ENCODE measurements around the gene PEX6.
"Not testable (repeated sequence)": the region's sequence is repeated elsewhere in the genome, so short reads cannot be mapped to it uniquely, and the experiment has no call there.

The PEX6 gene

GRCh38 chr6:42978839-42979522, at the start of gene PEX6:
Gene PEX6, minus strand, starts transcription at chr6:42979181. Its CDS starts 31 bp downstream, at chr6:42979150.
- peak; percentile 85 to 86 for DNase-seq (ENCODE audit: low read depth in 2 of 2)

GRCh38 chr6:43026365-43026764, 47.4 kb upstream of the PEX6 start:
- DNase-seq (ENCODE audit: low read depth in 2 of 2): no peak

GRCh38 chr6:43024436-43024835, 45.5 kb upstream of the PEX6 start:
- DNase-seq (ENCODE audit: low read depth in 2 of 2): no peak

- DNase-seq (ENCODE audit: low read depth in 2 of 2): peak; percentile 37 to 41
Observed at GRCh38 chr6:43021270-43022047, 42.5 kb upstream of the PEX6 start, which contains the start of gene RRP36. Gene RRP36, plus strand, starts transcription at chr6:43021623. Its CDS starts 32 bp downstream, at chr6:43021655.

- no peak for DNase-seq (ENCODE audit: low read depth in 2 of 2)
Observed at GRCh38 chr6:43020847-43021246, 41.9 kb upstream of the PEX6 start.

- DNase-seq (ENCODE audit: low read depth in 2 of 2): no peak
Observed at GRCh38 chr6:43020052-43020705, 41.2 kb upstream of the PEX6 start.

GRCh38 chr6:43019152-43019551, 40.2 kb upstream of the PEX6 start:
- no peak for DNase-seq (ENCODE audit: low read depth in 2 of 2)

GRCh38 chr6:43016943-43017334, 38.0 kb upstream of the PEX6 start:
- DNase-seq (ENCODE audit: low read depth in 2 of 2): no peak

GRCh38 chr6:43016176-43016942, 37.4 kb upstream of the PEX6 start:
- DNase-seq (ENCODE audit: low read depth in 2 of 2): no peak

GRCh38 chr6:43014434-43014909, 35.5 kb upstream of the PEX6 start:
- DNase-seq (ENCODE audit: low read depth in 2 of 2): no peak

GRCh38 chr6:43013843-43014433, 35.0 kb upstream of the PEX6 start, which contains the start of the genes KLHDC3 and MEA1:
Gene KLHDC3, plus strand, starts transcription at chr6:43014249. Its CDS starts 2,944 bp downstream, at chr6:43017193.
Gene MEA1, minus strand, starts transcription at chr6:43013946. Its CDS starts 133 bp downstream, at chr6:43013813.
- peak; percentile 93 to 95 for DNase-seq (ENCODE audit: low read depth in 2 of 2)

GRCh38 chr6:43013097-43013842, 34.3 kb upstream of the PEX6 start:
- DNase-seq (ENCODE audit: low read depth in 2 of 2): no peak

GRCh38 chr6:43012364-43012763, 33.4 kb upstream of the PEX6 start:
- no peak for DNase-seq (ENCODE audit: low read depth in 2 of 2)

- DNase-seq (ENCODE audit: low read depth in 2 of 2): no peak
Observed at GRCh38 chr6:43011207-43011606, 32.2 kb upstream of the PEX6 start.

GRCh38 chr6:43009124-43009523, 30.1 kb upstream of the PEX6 start:
- no peak for DNase-seq (ENCODE audit: low read depth in 2 of 2)

- DNase-seq (ENCODE audit: low read depth in 2 of 2): no peak
Observed at GRCh38 chr6:43007126-43007525, 28.1 kb upstream of the PEX6 start.

GRCh38 chr6:43006251-43006650, 27.3 kb upstream of the PEX6 start:
- no peak for DNase-seq (ENCODE audit: low read depth in 2 of 2)

- no peak for DNase-seq (ENCODE audit: low read depth in 2 of 2)
Observed at GRCh38 chr6:43005844-43006243, 26.9 kb upstream of the PEX6 start.

GRCh38 chr6:43001843-43002242, 22.9 kb upstream of the PEX6 start:
- DNase-seq (ENCODE audit: low read depth in 2 of 2): no peak

GRCh38 chr6:42998205-42998604, 19.2 kb upstream of the PEX6 start:
- not testable (repeated sequence) for DNase-seq (ENCODE audit: low read depth in 2 of 2)
